CD14-positive monocyte (primary cell): ENCODE results near the gene CLRN3. TPM values are rescaled to one million over a fixed set of nuclear protein-coding genes. Genes with fewer than 3 reads are reported as not detected.

ENCODE experiments used
- DNase-seq, 3 donors: peaks; one replicate each; pipeline ENCODE4 v3.0.0-alpha.2; 2011 to 2022
- H2AFZ ChIP-seq: 2 replicates; pipeline ENCODE4 v1.6.0; 2012; ENCODE audit warnings: mild to moderate bottlenecking, low read depth, low read length, inconsistent platforms; ENCODE audit not compliant: insufficient read depth, poor library complexity, severe bottlenecking
- H3K27ac ChIP-seq, 2 donors: 1 replicate in 1 of 2; 2 replicates in 1 of 2; pipeline ENCODE4 v1.5.1; 2012 to 2013; ENCODE audit warnings: low read length in 2 of 2, control low read depth in 1 of 2, inconsistent platforms in 1 of 2, low read depth in 1 of 2, mild to moderate bottlenecking in 1 of 2
- H3K27me3 ChIP-seq, 2 donors: one replicate each; pipeline versions ENCODE4 v1.6.0 to v1.6.1; 2011 to 2013; ENCODE audit warnings: low read length in 2 of 2; ENCODE audit not compliant: control insufficient read depth in 2 of 2, insufficient read depth in 2 of 2
- H3K36me3 ChIP-seq, 2 donors: replicated peaks in 1 of 2; 1 replicate in 1 of 2; 2 replicates in 1 of 2; pipeline versions ENCODE4 v1.5.1 to v1.6.1; 2012 to 2013; ENCODE audit warnings: low read length in 2 of 2, control low read depth in 1 of 2, inconsistent platforms in 1 of 2, mild to moderate bottlenecking in 1 of 2; ENCODE audit not compliant: insufficient read depth in 2 of 2, control insufficient read depth in 1 of 2
- H3K4me1 ChIP-seq, 2 donors: 1 replicate in 1 of 2; 2 replicates in 1 of 2; pipeline versions ENCODE4 v1.5.1 to v1.6.1; 2012 to 2013; ENCODE audit warnings: low read length in 2 of 2, control low read depth in 1 of 2, inconsistent platforms in 1 of 2, mild to moderate bottlenecking in 1 of 2, moderate library complexity in 1 of 2; ENCODE audit not compliant: insufficient read depth in 2 of 2, control insufficient read depth in 1 of 2
- H3K4me2 ChIP-seq: replicated peaks from 2 replicates; pipeline ENCODE3; 2012; ENCODE audit warnings: low read length, moderate library complexity, mild to moderate bottlenecking; ENCODE audit not compliant: poor library complexity, severe bottlenecking; ENCODE audit errors: extremely low read depth
- H3K4me3 ChIP-seq, 3 experiments: fragments of 200-600 bp in 1 of 3; sonication (generic) in 1 of 3; replicated peaks in 1 of 3; 1 replicate in 2 of 3; 2 replicates in 1 of 3; pipeline ENCODE4 v1.5.1; 2011 to 2013; ENCODE audit warnings: low read length in 3 of 3, mild to moderate bottlenecking in 3 of 3, control low read depth in 2 of 3, low read depth in 2 of 3, inconsistent platforms in 1 of 3, moderate library complexity in 1 of 3
- H3K79me2 ChIP-seq: 2 replicates; pipeline ENCODE4 v1.6.0; 2012; ENCODE audit warnings: mild to moderate bottlenecking, control low read depth, inconsistent platforms, low read length, moderate library complexity; ENCODE audit not compliant: insufficient read depth
- H3K9ac ChIP-seq: 2 replicates; pipeline ENCODE4 v1.6.0; 2017; ENCODE audit warnings: low read length, mild to moderate bottlenecking; ENCODE audit not compliant: insufficient read depth, poor library complexity, severe bottlenecking
- H3K9me3 ChIP-seq, 2 donors: replicated peaks in 1 of 2; 1 replicate in 1 of 2; 2 replicates in 1 of 2; pipeline versions ENCODE4 v1.5.1 to v1.6.1; 2012 to 2013; ENCODE audit warnings: low read length in 2 of 2, control low read depth in 1 of 2; ENCODE audit not compliant: control insufficient read depth in 1 of 2, insufficient read depth in 1 of 2
- H4K20me1 ChIP-seq: 2 replicates; pipeline ENCODE4 v1.6.0; 2012; ENCODE audit warnings: mild to moderate bottlenecking, low read length, control low read depth, moderate library complexity; ENCODE audit not compliant: insufficient read depth
- H3K27ac Mint-ChIP-seq, 7 donors: one replicate each; pipeline ENCODE4 v1.8.0; 2020; ENCODE audit warnings: mild to moderate bottlenecking in 7 of 7, mixed read lengths in 7 of 7, moderate library complexity in 6 of 7, inconsistent platforms in 2 of 7
- H3K27me3 Mint-ChIP-seq, 3 donors: one replicate each; pipeline ENCODE4 v1.8.0; 2021 to 2022; ENCODE audit warnings: low read depth in 3 of 3, mild to moderate bottlenecking in 3 of 3, mixed read lengths in 3 of 3, moderate library complexity in 3 of 3, inconsistent platforms in 1 of 3
- H3K36me3 Mint-ChIP-seq, 2 donors: one replicate each; pipeline ENCODE4 v1.8.0; 2020; ENCODE audit warnings: mixed read lengths in 2 of 2, inconsistent platforms in 1 of 2, mild to moderate bottlenecking in 1 of 2
- H3K4me1 Mint-ChIP-seq: one replicate; pipeline ENCODE4 v1.8.0; 2020; ENCODE audit warnings: mild to moderate bottlenecking, mixed read lengths
- H3K4me3 Mint-ChIP-seq, 2 donors: one replicate each; pipeline ENCODE4 v1.8.0; 2020; ENCODE audit warnings: mild to moderate bottlenecking in 2 of 2, mixed read lengths in 2 of 2, moderate library complexity in 1 of 2
- H3K9me3 Mint-ChIP-seq, 7 donors: one replicate each; pipeline ENCODE4 v1.8.0; 2020 to 2022; ENCODE audit warnings: mixed read lengths in 7 of 7, mild to moderate bottlenecking in 6 of 7, moderate library complexity in 6 of 7, inconsistent platforms in 2 of 7
- WGBS: methylation state at CpG from one replicate; pipeline ENCODE4 v1.1.5; 2013; ENCODE audit warnings: missing lambda C conversion rate; ENCODE audit not compliant: insufficient coverage; 5-methylcytosine and 5-hydroxymethylcytosine counted together
- intact Hi-C, 2 donors: fragments of 100-400 bp; cut with micrococcal nuclease; formaldehyde crosslinking; loops; one replicate each; pipeline versions ENCODE4 v1.15.0 to v1.15.1; 2023
- polyA plus RNA-seq, 3 donors: library from polyadenylated mRNA; depleted of rRNA in 1 of 3; unstranded in 2 of 3; stranded (reverse) in 1 of 3; fragments of 300-500 nt in 2 of 3; fragments of >200 nt in 1 of 3; fragmentation: Illumina TruSeq in 2 of 3; gene quantifications; 1 replicate in 2 of 3; 2 replicates in 1 of 3; pipeline ENCODE4 v1.2.3, GENCODE V29; 2012 to 2021
- TF ChIP-seq, protein P1 (sequence below): fragments of 200-600 bp; IDR thresholded peaks from one replicate; pipeline ENCODE4 v1.8.0; 2022; ENCODE audit warnings: antibody characterized with exemption, mild to moderate bottlenecking

The CLRN3 gene
- polyA plus RNA-seq, 3 donors: 0.16 TPM; not detected in 2

DNA sequence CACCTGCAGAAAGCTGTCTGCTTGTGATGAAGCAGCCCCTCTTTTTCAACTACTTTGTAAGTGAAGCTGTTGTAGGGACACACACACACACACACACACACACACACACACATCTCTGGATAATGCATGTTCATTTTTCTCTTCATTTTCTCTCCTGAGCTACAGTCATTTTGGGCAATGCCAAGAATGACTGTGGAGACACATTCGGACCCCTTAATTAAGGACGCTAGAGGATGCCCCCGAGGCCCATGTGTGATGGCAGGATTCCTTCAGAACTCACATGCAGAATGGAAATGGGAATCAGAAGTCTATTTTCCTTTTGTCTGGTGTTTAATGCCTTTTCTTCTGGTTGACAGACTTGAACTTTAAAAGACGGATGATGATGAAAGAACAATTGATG lies 56.6 kb downstream of the CLRN3 start:
- Mint-ChIP-seq H3K9me3 (peaks cover 0 to 2% (median 0%) of the 10 kb centered on the region in 7 donors), H3K27me3 (peaks cover 4 to 8% (median 5%) of the 10 kb centered on the region in 3 donors), H3K36me3 (no peaks in the 10 kb centered on the region), H3K4me1 (no peaks in the 10 kb centered on the region), H3K4me3 (no peak overlapping the region), H3K27ac (no peak overlapping the region)
- DNase-seq: no peak
- Histone ChIP-seq H3K79me2 (no peaks in the 10 kb centered on the region), H3K27me3 (peaks cover 2% of the 10 kb centered on the region in 2 donors), H3K27ac (no peak overlapping the region), H4K20me1 (no peaks in the 10 kb centered on the region), H3K36me3 (no peaks in the 10 kb centered on the region), H3K9me3 (no peaks in the 10 kb centered on the region), H2AFZ (no peak overlapping the region), H3K4me1 (no peaks in the 10 kb centered on the region), H3K4me3 (no peak overlapping the region), H3K4me2 (no peak overlapping the region), H3K9ac (no peak overlapping the region)
- intact Hi-C loops: no loop called here
- WGBS: no CpG with 5 or more reads among the region's 4 CpGs
- TF ChIP-seq, protein P1, sequence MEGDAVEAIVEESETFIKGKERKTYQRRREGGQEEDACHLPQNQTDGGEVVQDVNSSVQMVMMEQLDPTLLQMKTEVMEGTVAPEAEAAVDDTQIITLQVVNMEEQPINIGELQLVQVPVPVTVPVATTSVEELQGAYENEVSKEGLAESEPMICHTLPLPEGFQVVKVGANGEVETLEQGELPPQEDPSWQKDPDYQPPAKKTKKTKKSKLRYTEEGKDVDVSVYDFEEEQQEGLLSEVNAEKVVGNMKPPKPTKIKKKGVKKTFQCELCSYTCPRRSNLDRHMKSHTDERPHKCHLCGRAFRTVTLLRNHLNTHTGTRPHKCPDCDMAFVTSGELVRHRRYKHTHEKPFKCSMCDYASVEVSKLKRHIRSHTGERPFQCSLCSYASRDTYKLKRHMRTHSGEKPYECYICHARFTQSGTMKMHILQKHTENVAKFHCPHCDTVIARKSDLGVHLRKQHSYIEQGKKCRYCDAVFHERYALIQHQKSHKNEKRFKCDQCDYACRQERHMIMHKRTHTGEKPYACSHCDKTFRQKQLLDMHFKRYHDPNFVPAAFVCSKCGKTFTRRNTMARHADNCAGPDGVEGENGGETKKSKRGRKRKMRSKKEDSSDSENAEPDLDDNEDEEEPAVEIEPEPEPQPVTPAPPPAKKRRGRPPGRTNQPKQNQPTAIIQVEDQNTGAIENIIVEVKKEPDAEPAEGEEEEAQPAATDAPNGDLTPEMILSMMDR: no peak

DNA sequence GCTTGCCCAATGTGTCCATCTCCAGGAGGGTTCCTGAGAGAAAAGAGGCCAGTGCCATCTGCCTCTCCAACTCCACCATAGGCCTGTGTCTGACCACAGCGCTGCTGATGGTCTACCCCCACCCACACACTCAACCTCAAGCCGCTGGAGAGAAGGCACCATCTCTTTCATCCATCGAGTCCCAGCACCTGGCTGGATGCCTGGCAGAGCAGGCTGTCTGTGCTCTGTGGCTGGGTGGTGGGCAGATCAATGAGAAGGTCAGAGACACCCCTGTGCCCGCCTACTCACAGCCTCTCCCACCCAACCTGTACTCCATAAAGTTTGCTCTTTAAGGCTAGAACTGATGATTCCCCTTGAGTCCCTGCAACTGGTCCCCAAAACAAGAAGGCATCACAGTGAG lies 58.0 kb downstream of the CLRN3 start:
- no peak overlapping the region for H3K4me3 ChIP-seq
- H3K27ac ChIP-seq: no peak overlapping the region
- H3K79me2 ChIP-seq: no peaks in the 10 kb centered on the region
- H3K36me3 Mint-ChIP-seq: no peaks in the 10 kb centered on the region
- H3K9me3 ChIP-seq: no peaks in the 10 kb centered on the region
- H4K20me1 ChIP-seq: no peaks in the 10 kb centered on the region
- H3K27me3 Mint-ChIP-seq: peaks cover 5 to 8% (median 7%) of the 10 kb centered on the region in 3 donors
- no peaks in the 10 kb centered on the region for H3K4me1 Mint-ChIP-seq
- no peak overlapping the region for H3K4me2 ChIP-seq
- intact Hi-C loops: no loop called here
- TF ChIP-seq, protein P1: no peak
- no peaks in the 10 kb centered on the region for H3K4me1 ChIP-seq
- no CpG with 5 or more reads among the region's 4 CpGs for WGBS
- no peaks in the 10 kb centered on the region for H3K36me3 ChIP-seq
- H2AFZ ChIP-seq: no peak overlapping the region
- H3K4me3 Mint-ChIP-seq: no peak overlapping the region
- peaks cover 2% of the 10 kb centered on the region in 2 donors for H3K27me3 ChIP-seq
- no peak for DNase-seq
- peak overlapping the region in 1 of 7 donors; percentile 39 for H3K27ac Mint-ChIP-seq
- no peak overlapping the region for H3K9ac ChIP-seq
- H3K9me3 Mint-ChIP-seq: peaks cover 0 to 2% (median 0%) of the 10 kb centered on the region in 7 donors
